ENCODE results near the gene KRT38.

DNA sequence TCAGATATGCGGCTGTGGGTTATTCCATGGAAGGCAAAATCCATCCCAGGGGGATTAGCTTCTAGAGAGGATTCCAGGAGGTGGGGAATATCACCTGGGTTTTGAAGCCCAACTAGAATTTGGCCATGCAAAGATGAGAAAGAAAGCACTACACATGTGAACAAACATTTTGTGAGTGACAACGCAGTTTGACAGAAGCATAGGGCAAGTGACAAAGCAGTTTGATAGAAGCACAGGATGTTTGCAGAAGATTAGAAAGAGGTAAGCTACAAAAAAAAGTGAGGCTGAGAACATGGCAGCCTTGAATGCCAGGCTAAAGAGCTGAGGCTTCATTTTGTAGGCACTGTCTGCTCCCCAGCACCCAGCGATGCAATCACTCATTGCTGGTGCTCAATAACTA, 12.3 kb upstream of the KRT38 start:
- TF ChIP-seq POLR2AphosphoS5 (IDR thresholded peaks at IDR 0.05; ENCODE audit: low read depth, low read length) = no peak
- no peak for TF ChIP-seq TAF1 (IDR thresholded peaks at IDR 0.05; ENCODE audit: low read depth, low read length)

All from GM12891 (cell line).